SK-N-SH (cell line): ENCODE measurements around the gene TAOK2. TPM values are rescaled to one million over a fixed set of nuclear protein-coding genes. Genes with fewer than 3 reads are reported as not detected.

Experiments used
- CTCF ChIA-PET: fragments of 300-600, 350-600 bp; formaldehyde crosslinking; extraction: SDS; loops from one replicate; lab custom pipeline; 2021; lab: Yijun Ruan, JAX
- POLR2A ChIA-PET: fragments of 350-600 bp; sonication (Branson Sonifier 250); formaldehyde crosslinking; extraction: SDS; loops from one replicate; lab custom pipeline; 2020; ENCODE audit warnings: antibody characterized with exemption, inconsistent platforms; lab: Yijun Ruan, JAX
- DNase-seq: peaks from one replicate; pipeline ENCODE4 v3.0.0; 2012
- H2AFZ ChIP-seq: fragments of 200-600 bp; sonication (generic); 2 replicates; pipeline ENCODE4 v1.8.1; 2016; ENCODE audit warnings: antibody characterized with exemption, mild to moderate bottlenecking, low read depth
- H3F3A ChIP-seq: fragments of 200-600 bp; sonication (generic); replicated peaks from 2 replicates; pipeline ENCODE3; 2016; ENCODE audit warnings: antibody characterized with exemption, mild to moderate bottlenecking; ENCODE audit not compliant: insufficient read depth
- H3K27ac ChIP-seq, 2 experiments: fragments of 200-500 bp in 1 of 2; fragments of 200-600 bp in 1 of 2; sonication (Bioruptor generic) in 1 of 2; sonication (generic), shearing (Covaris generic) in 1 of 2; 2 replicates each; pipeline versions ENCODE4 v1.5.1 to v1.6.1; 2014 to 2016; ENCODE audit warnings: low read depth in 2 of 2, inconsistent platforms in 1 of 2, low read length in 1 of 2, mild to moderate bottlenecking in 1 of 2, mixed read lengths in 1 of 2
- H3K27me3 ChIP-seq: fragments of 200-600 bp; sonication (generic), shearing (Covaris generic); 2 replicates; pipeline ENCODE4 v1.6.1; 2016; ENCODE audit warnings: mixed run types; ENCODE audit not compliant: insufficient read depth
- H3K36me3 ChIP-seq, 2 experiments: fragments of 200-500 bp in 1 of 2; fragments of 200-600 bp in 1 of 2; sonication (Bioruptor generic) in 1 of 2; sonication (generic) in 1 of 2; replicated peaks in 1 of 2; 2 replicates each; pipeline versions ENCODE3 to v1.5.1; 2014 to 2016; ENCODE audit warnings: low read length in 1 of 2, mild to moderate bottlenecking in 1 of 2; ENCODE audit not compliant: insufficient read depth in 2 of 2, control insufficient read depth in 1 of 2
- H3K4me1 ChIP-seq, 2 experiments: fragments of 200-500 bp in 1 of 2; fragments of 200-600 bp in 1 of 2; sonication (Bioruptor generic) in 1 of 2; sonication (generic), shearing (Covaris generic) in 1 of 2; 2 replicates each; pipeline versions ENCODE4 v1.5.1 to v1.6.1; 2014 to 2016; ENCODE audit warnings: low read depth in 1 of 2, low read length in 1 of 2, mixed run types in 1 of 2; ENCODE audit not compliant: insufficient read depth in 2 of 2, control insufficient read depth in 1 of 2
- H3K4me2 ChIP-seq: fragments of 200-600 bp; sonication (generic), shearing (Covaris generic); 2 replicates; pipeline ENCODE4 v1.6.1; 2017; ENCODE audit warnings: mixed run types
- H3K4me3 ChIP-seq, 2 experiments: fragments of 200-500 bp in 1 of 2; fragments of 200-600 bp in 1 of 2; sonication (Bioruptor generic) in 1 of 2; sonication (generic), shearing (Covaris generic) in 1 of 2; 2 replicates each; pipeline versions ENCODE4 v1.5.1 to v1.8.1; 2014 to 2016; ENCODE audit warnings: low read depth in 2 of 2, inconsistent platforms in 1 of 2, low read length in 1 of 2, mild to moderate bottlenecking in 1 of 2, mixed read lengths in 1 of 2, moderate library complexity in 1 of 2
- H3K79me2 ChIP-seq: fragments of 200-600 bp; sonication (generic); 2 replicates; pipeline ENCODE4 v1.8.1; 2017; ENCODE audit warnings: mild to moderate bottlenecking; ENCODE audit not compliant: insufficient read depth
- H3K9ac ChIP-seq: fragments of 200-600 bp; sonication (generic); 2 replicates; pipeline ENCODE4 v1.6.1; 2017; ENCODE audit warnings: mixed run types
- H3K9me2 ChIP-seq: fragments of 200-600 bp; sonication (generic); 2 replicates; pipeline ENCODE4 v1.6.1; 2017; ENCODE audit warnings: mixed run types
- H3K9me3 ChIP-seq: fragments of 200-600 bp; sonication (generic); 2 replicates; pipeline ENCODE4 v1.6.1; 2017; ENCODE audit warnings: mixed run types, mild to moderate bottlenecking, moderate library complexity
- H4K20me1 ChIP-seq: fragments of 200-600 bp; sonication (generic); 2 replicates; pipeline ENCODE4 v1.6.1; 2017; ENCODE audit warnings: mild to moderate bottlenecking, mixed run types; ENCODE audit not compliant: insufficient read depth
- CTCF ChIP-seq: fragments of 200-600 bp; sonication (generic); IDR thresholded peaks from 2 replicates; pipeline ENCODE4 v1.6.1; 2017; ENCODE audit warnings: antibody characterized with exemption, mild to moderate bottlenecking, moderate library complexity
- ELF1 ChIP-seq: IDR thresholded peaks from 2 replicates; pipeline ENCODE4 v1.4.0; 2012
- FOXM1 ChIP-seq: IDR thresholded peaks from 2 replicates; pipeline ENCODE4 v1.4.0; 2012; ENCODE audit warnings: low read depth, mild to moderate bottlenecking
- NRF1 ChIP-seq: IDR thresholded peaks from 2 replicates; pipeline ENCODE4 v1.6.1; 2012; ENCODE audit warnings: low read depth, mild to moderate bottlenecking, low read length
- PBX3 ChIP-seq: IDR thresholded peaks from 2 replicates; pipeline ENCODE4; 2012
- REST ChIP-seq: IDR thresholded peaks from 2 replicates; pipeline ENCODE4 v1.6.1; 2012; ENCODE audit warnings: mild to moderate bottlenecking, low read depth, low read length, moderate library complexity
- USF2 ChIP-seq: fragments of 150-350 bp; IDR thresholded peaks from 2 replicates; pipeline ENCODE4 v1.6.1; 2017; ENCODE audit warnings: antibody characterized with exemption, low read length, low read depth, borderline replicate concordance
- YY1 ChIP-seq: IDR thresholded peaks from 2 replicates; pipeline ENCODE4 v1.4.0; 2012; ENCODE audit warnings: low read depth, mild to moderate bottlenecking
- WGBS: methylation state at CpG from one replicate; pipeline ENCODE4 v1.1.6; 2017; ENCODE audit warnings: low lambda C conversion rate; 5-methylcytosine and 5-hydroxymethylcytosine counted together
- polyA plus RNA-seq, 3 experiments: library from polyadenylated mRNA; depleted of rRNA; stranded (reverse); fragments of >200 nt; gene quantifications; 2 replicates each; pipeline ENCODE4 v1.2.3, GENCODE V29; 2012

Gene TAOK2
- polyA plus RNA-seq, 1 of the 3 experiments (the other 2 are of a cell fraction), result 21.9 TPM

GRCh38 chr16:29985271-29985811 is 11.7 kb downstream of the TAOK2 start (continued):
- no peak for TF ChIP-seq CTCF
- no peak for TF ChIP-seq NRF1
- no peak for TF ChIP-seq ELF1

GRCh38 chr16:29986231-29986630 is 12.6 kb downstream of the TAOK2 start:
- Histone ChIP-seq H3K4me3 (no peak overlapping the region), H2AFZ (no peak overlapping the region), H4K20me1 (no peaks in the 10 kb centered on the region), H3K9ac (no peak overlapping the region), H3K27me3 (no peaks in the 10 kb centered on the region), H3K9me2 (no peaks in the 10 kb centered on the region), H3K4me1 (no peaks in the 10 kb centered on the region), H3K79me2 (no peaks in the 10 kb centered on the region), H3K4me2 (no peak overlapping the region), H3K9me3 (no peaks in the 10 kb centered on the region), H3K27ac (no peak overlapping the region), H3F3A (no peaks in the 10 kb centered on the region), H3K36me3 (peaks cover 24 to 97% of the 10 kb centered on the region in 2 experiments)
- 98% methylated on average over 20 of the region's 20 CpGs for WGBS
- no peak for DNase-seq
- ChIA-PET CTCF (interaction anchor here (3.4 kb wide), 1 partner anchor 9 kb away, joined by 13 read pairs; no protein-coding TSS in a partner anchor), POLR2A (interaction anchor here (3.2 kb wide), 1 partner anchor 10 kb away, joined by 7 read pairs; no protein-coding TSS in a partner anchor)
- no peak for TF ChIP-seq PBX3

GRCh38 chr16:29986931-29987330 is 13.3 kb downstream of the TAOK2 start:
- TF ChIP-seq NRF1 (no peak), YY1 (no peak), CTCF (no peak), REST (no peak), USF2 (no peak), FOXM1 (no peak)
- H2AFZ ChIP-seq, result no peak overlapping the region
- H3K9me3 ChIP-seq, result no peaks in the 10 kb centered on the region
- no peaks in the 10 kb centered on the region for H3K79me2 ChIP-seq
- H3K4me3 ChIP-seq, result no peak overlapping the region
- H3K27me3 ChIP-seq, result no peaks in the 10 kb centered on the region
- H3K4me2 ChIP-seq, result no peak overlapping the region
- H4K20me1 ChIP-seq, result no peaks in the 10 kb centered on the region
- peaks cover 21 to 96% of the 10 kb centered on the region in 2 experiments for H3K36me3 ChIP-seq
- WGBS, result no CpG with 5 or more reads among the region's 5 CpGs
- no peaks in the 10 kb centered on the region for H3F3A ChIP-seq
- DNase-seq, result no peak
- CTCF ChIA-PET, result interaction anchor here (3.4 kb wide), 1 partner anchor 10 kb away, joined by 13 read pairs; no protein-coding TSS in a partner anchor
- H3K4me1 ChIP-seq, result no peaks in the 10 kb centered on the region
- no peak overlapping the region for H3K9ac ChIP-seq
- POLR2A ChIA-PET, result interaction anchor here (3.2 kb wide), 1 partner anchor 11 kb away, joined by 7 read pairs; no protein-coding TSS in a partner anchor
- H3K9me2 ChIP-seq, result no peaks in the 10 kb centered on the region
- no peak overlapping the region for H3K27ac ChIP-seq
